Skeletal muscle satellite cell (primary cell): Measurements from ENCODE around the gene NHP2.
A peak's percentile ranks its signal among the peaks of the same experiment; 100 is the strongest.

ENCODE experiments used
- H3K27me3 ChIP-seq: 2 replicates; pipeline ENCODE4 v1.7.0; 2013; ENCODE audit warnings: low read length; ENCODE audit not compliant: control insufficient read depth, insufficient read depth
- H3K36me3 ChIP-seq: 2 replicates; pipeline ENCODE4 v1.7.0; 2013; ENCODE audit warnings: mild to moderate bottlenecking, control low read depth, low read length; ENCODE audit not compliant: insufficient read depth
- H3K4me1 ChIP-seq: 2 replicates; pipeline ENCODE4 v1.7.0; 2013; ENCODE audit warnings: low read length; ENCODE audit not compliant: control insufficient read depth, insufficient read depth
- H3K4me2 ChIP-seq: 2 replicates; pipeline ENCODE4 v1.7.0; 2013; ENCODE audit warnings: mild to moderate bottlenecking, low read length
- H3K4me3 ChIP-seq: 2 replicates; pipeline ENCODE4 v1.7.0; 2013; ENCODE audit warnings: low read length
- H3K9ac ChIP-seq: 2 replicates; pipeline ENCODE4 v1.7.0; 2013; ENCODE audit warnings: mild to moderate bottlenecking, low read depth, low read length, moderate library complexity
- H3K9me3 ChIP-seq: replicated peaks from 2 replicates; pipeline ENCODE4 v1.7.0; 2013; ENCODE audit warnings: mild to moderate bottlenecking, control low read depth, low read length

Gene NHP2

DNA sequence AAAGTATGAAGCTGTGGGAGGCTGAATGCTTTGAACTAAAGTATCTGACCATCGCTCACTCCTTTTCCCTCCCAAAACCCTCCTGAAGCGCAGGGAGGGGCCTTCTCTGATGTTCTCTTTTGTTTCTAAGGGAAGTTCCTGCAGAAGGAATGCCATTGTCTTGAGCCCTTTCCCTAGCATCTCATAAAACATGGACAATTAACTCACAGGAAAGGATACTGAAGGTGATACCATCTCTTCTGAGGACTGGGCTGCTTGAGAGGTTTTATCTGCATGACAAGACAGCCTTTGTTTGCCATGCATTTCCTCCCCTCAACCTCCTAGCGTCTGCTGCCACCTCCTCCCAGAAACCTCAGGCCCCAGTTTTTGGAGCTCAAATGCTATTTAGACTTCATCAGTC lies 27.1 kb downstream of the NHP2 start:
- Histone ChIP-seq H3K9me3 (no peaks in the 10 kb centered on the region), H3K4me1 (peaks cover 2% of the 10 kb centered on the region), H3K9ac (no peak overlapping the region), H3K27me3 (peaks cover 43% of the 10 kb centered on the region), H3K36me3 (no peaks in the 10 kb centered on the region), H3K4me2 (no peak overlapping the region), H3K4me3 (no peak overlapping the region)

GRCh38 chr5:178125253-178125906 lies 28.3 kb downstream of the NHP2 start:
- Histone ChIP-seq H3K27me3 (peaks cover 55% of the 10 kb centered on the region), H3K4me2 (no peak overlapping the region), H3K4me1 (peaks cover 7% of the 10 kb centered on the region), H3K36me3 (no peaks in the 10 kb centered on the region), H3K9ac (no peak overlapping the region), H3K9me3 (no peaks in the 10 kb centered on the region), H3K4me3 (no peak overlapping the region)

- Histone ChIP-seq H3K9me3 (no peaks in the 10 kb centered on the region), H3K4me2 (no peak overlapping the region), H3K4me1 (peaks cover 7% of the 10 kb centered on the region), H3K36me3 (no peaks in the 10 kb centered on the region), H3K4me3 (no peak overlapping the region), H3K27me3 (peaks cover 66% of the 10 kb centered on the region), H3K9ac (no peak overlapping the region)
Observed at GRCh38 chr5:178123966-178124925, 29.4 kb downstream of the NHP2 start.

GRCh38 chr5:178123094-178123965 lies 30.4 kb downstream of the NHP2 start:
- Histone ChIP-seq H3K36me3 (no peaks in the 10 kb centered on the region), H3K4me2 (no peak overlapping the region), H3K27me3 (peaks cover 68% of the 10 kb centered on the region), H3K9me3 (no peaks in the 10 kb centered on the region), H3K4me3 (no peak overlapping the region), H3K4me1 (peaks cover 7% of the 10 kb centered on the region), H3K9ac (no peak overlapping the region)

DNA sequence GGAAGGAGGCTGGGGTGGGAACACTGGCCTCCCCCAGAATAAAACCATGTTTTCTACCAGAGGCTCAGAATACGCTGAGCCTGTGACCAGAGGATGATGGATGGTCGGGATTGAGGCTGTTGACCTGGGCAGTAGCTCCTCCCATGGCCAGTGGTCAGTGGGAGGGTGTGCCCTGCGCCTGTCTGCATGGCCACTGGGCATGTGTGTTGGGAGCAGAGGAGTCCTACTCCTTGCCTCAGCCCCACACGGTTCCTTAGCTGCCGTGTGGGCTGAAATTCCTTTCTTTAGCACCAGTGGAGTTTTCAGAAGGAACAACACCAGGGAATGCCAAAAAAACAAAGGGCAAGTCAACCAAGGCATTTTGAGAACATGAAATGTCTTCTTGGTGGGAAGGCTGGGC lies 31.3 kb downstream of the NHP2 start:
- H3K36me3 ChIP-seq: no peaks in the 10 kb centered on the region
- H3K27me3 ChIP-seq: peaks cover 76% of the 10 kb centered on the region
- H3K4me3 ChIP-seq: no peak overlapping the region
- H3K9me3 ChIP-seq: no peaks in the 10 kb centered on the region
- peaks cover 7% of the 10 kb centered on the region for H3K4me1 ChIP-seq
- H3K4me2 ChIP-seq: no peak overlapping the region
- no peak overlapping the region for H3K9ac ChIP-seq

DNA sequence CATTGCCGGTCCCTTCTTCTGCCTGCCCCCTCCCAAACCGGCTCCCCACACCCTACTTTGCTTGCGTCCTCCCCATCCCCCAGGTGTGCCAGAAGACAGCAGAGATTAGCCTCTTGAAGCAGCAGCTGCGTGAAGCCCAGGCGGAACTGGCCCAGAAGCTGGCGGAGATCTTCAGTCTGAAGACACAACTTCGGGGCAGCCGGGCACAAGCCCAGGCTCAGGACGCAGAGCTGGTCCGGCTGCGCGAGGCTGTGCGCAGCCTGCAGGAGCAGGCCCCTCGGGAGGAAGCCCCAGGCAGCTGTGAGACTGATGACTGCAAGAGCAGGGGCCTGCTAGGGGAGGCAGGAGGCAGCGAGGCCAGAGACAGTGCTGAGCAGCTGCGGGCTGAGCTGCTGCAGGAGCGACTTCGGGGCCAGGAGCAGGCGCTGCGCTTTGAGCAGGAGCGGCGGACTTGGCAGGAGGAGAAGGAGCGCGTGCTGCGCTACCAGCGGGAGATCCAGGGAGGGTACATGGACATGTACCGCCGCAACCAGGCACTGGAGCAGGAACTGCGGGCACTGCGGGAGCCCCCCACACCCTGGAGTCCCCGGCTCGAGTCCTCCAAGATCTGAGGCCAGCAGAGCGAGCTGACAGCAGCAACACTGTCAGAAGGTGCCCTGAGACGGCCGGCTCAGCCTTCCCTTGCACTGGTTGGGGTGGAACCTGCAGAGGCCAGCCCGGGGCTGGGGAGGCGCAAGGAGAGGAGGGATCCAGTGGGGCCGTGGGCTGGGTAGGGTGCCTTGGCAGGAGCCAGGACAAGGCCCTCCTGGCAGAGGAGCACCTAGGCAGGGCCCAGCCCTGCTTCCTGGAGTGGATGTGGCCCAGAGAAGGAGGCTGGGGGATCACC lies 32.1 kb downstream of the NHP2 start:
- H3K27me3 ChIP-seq: peaks cover 80% of the 10 kb centered on the region
- no peaks in the 10 kb centered on the region for H3K9me3 ChIP-seq
- peak overlapping the region; percentile 58 for H3K4me2 ChIP-seq
- H3K9ac ChIP-seq: no peak overlapping the region
- peaks cover 7% of the 10 kb centered on the region for H3K4me1 ChIP-seq
- H3K36me3 ChIP-seq: no peaks in the 10 kb centered on the region
- H3K4me3 ChIP-seq: peak overlapping the region; percentile 29

DNA sequence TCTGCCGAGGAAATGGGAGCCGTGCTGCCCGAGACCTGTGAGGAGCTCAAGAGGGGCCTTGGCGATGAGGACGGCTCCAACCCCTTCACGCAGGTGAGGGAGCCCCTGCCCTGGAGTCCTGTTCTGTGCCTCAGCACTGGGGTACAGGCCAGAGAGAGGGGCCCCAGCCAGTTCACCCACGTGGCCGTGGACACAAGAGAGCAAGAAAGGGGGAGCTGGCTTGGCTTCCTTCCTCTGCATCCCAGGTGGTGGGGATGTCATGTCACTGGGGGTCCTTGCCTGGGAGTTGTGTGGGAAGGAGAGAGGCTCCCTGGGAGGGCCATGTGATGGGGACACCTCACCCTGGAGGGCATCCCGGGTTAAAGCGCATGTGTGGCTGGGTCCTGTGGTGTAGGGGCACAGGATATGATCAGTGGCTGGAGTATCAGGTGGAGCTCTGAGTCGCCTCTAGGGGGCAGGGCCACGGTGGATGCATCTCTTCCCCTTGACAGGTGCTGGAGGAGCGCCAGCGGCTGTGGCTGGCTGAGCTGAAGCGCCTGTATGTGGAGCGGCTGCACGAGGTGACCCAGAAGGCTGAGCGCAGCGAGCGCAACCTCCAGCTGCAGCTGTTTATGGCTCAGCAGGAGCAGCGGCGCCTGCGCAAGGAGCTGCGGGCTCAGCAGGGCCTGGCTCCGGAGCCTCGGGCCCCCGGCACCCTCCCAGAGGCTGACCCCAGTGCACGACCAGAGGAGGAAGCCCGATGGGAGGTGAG lies 32.9 kb downstream of the NHP2 start:
- H3K9ac ChIP-seq: no peak overlapping the region
- peaks cover 7% of the 10 kb centered on the region for H3K4me1 ChIP-seq
- H3K27me3 ChIP-seq: peaks cover 86% of the 10 kb centered on the region
- peak overlapping the region; percentile 29 for H3K4me3 ChIP-seq
- peak overlapping the region; percentile 58 for H3K4me2 ChIP-seq
- no peaks in the 10 kb centered on the region for H3K9me3 ChIP-seq
- no peaks in the 10 kb centered on the region for H3K36me3 ChIP-seq

DNA sequence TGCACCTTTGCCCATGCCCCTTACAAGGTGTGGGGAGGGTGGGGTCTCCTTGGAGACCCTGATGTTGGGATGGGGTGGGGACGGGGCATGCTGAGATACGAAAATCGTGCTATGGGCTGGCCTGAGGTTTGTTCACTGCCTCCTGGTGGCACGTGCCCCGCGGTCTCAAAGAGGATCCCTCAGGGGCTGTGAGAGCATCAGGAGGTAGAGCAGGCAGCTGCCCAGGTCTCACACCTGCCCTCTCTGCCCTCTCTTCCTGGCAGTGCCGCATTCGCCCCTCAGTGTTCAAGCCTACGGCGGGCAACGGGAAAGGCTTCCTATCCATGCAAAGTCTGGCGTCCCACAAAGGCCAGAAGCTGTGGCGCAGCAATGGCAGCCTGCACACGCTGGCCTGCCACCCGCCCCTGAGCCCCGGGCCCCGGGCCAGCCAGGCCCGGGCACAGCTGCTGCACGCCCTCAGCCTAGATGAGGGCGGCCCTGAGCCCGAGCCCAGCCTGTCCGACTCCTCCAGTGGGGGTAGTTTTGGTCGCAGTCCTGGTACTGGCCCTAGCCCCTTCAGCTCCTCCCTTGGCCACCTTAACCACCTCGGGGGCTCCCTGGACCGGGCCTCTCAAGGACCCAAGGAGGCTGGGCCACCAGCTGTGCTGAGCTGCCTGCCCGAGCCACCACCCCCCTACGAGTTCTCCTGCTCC lies 33.6 kb downstream of the NHP2 start:
- no peak overlapping the region for H3K9ac ChIP-seq
- peaks cover 7% of the 10 kb centered on the region for H3K4me1 ChIP-seq
- no peak overlapping the region for H3K4me3 ChIP-seq

DNA sequence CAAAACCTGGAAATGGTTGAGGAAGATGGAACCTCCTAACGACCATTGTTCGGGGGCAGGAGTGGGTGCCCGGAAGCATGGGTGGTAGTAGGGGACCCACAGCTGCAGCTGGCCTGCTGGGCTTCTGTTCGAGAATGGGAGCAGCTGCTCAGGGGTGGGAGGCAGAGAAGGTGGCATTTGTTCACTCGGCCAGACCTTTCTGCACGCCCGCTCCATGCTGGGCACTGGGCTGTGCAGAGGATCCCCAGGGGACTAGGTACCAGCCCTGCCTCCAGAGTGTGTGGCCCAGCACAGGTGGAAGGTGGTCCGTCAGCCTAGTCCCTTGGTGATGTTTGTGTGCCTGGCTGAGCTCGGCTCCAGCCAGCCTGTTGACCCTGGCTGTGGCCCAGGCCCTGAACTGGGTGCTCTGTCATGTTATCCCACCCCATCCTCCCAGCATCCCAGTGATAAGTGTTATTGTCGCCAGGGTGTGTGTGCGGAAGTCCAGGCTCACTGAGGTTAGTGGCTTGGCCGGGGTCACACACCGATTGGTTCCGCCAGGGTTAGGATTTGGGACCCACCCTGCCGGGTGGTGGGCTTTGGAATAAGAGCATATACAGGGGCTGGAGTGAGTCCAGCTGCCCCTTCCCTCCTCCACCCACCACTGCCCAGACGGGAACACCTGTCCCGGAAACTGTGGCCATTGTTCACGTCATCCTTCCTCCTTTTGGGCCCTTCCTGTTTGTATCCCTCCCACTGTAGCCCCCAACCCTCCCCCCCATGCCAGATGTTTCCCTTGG lies 35.6 kb downstream of the NHP2 start:
- Histone ChIP-seq H3K4me2 (no peak overlapping the region), H3K4me3 (no peak overlapping the region), H3K36me3 (no peaks in the 10 kb centered on the region), H3K9ac (no peak overlapping the region), H3K9me3 (no peaks in the 10 kb centered on the region), H3K27me3 (peaks cover 84% of the 10 kb centered on the region), H3K4me1 (peaks cover 7% of the 10 kb centered on the region)

More for the DNA sequence above, 33.6 kb downstream of the NHP2 start:
- peaks cover 88% of the 10 kb centered on the region for H3K27me3 ChIP-seq
- no peaks in the 10 kb centered on the region for H3K9me3 ChIP-seq
- H3K4me2 ChIP-seq: no peak overlapping the region
- no peaks in the 10 kb centered on the region for H3K36me3 ChIP-seq
